HG02885 (cell line): Measurements from ENCODE around the gene SNRPA1.

Experiments
- ATAC-seq: cut with Tn5 transposase; IDR thresholded peaks from one replicate; pipeline ENCODE4 v1.9.1; 2021; ENCODE audit warnings: mild to moderate bottlenecking; ENCODE audit not compliant: unreplicated experiment, poor library complexity

The SNRPA1 gene

GRCh38 chr15:101244036-101244781 is 50.8 kb downstream of the SNRPA1 start:
- ATAC-seq: no peak

GRCh38 chr15:101243420-101243819 is 51.6 kb downstream of the SNRPA1 start:
- no peak for ATAC-seq

- no peak for ATAC-seq
These were observed 52.1 kb downstream of the SNRPA1 start for GRCh38 chr15:101242999-101243336.

- peak; percentile 88 for ATAC-seq
These were observed 52.7 kb downstream of the SNRPA1 start for GRCh38 chr15:101242160-101242998.

GRCh38 chr15:101240358-101240757 is 54.7 kb downstream of the SNRPA1 start:
- no peak for ATAC-seq

GRCh38 chr15:101239724-101240136 is 55.3 kb downstream of the SNRPA1 start:
- ATAC-seq: no peak

- no peak for ATAC-seq
These were observed 57.8 kb downstream of the SNRPA1 start for GRCh38 chr15:101237251-101237650.

- no peak for ATAC-seq
These were observed 61.3 kb downstream of the SNRPA1 start for GRCh38 chr15:101233651-101234280.

- no peak for ATAC-seq
These were observed 62.4 kb downstream of the SNRPA1 start for GRCh38 chr15:101232677-101233076.
